Measurements from ENCODE around the gene ARHGAP22. TPM values are rescaled to one million over a fixed set of nuclear protein-coding genes. Genes with fewer than 3 reads are reported as not detected.

Gene ARHGAP22
- total and polyA plus RNA-seq, 8 donors, result 2.2 to 10.4 (median 2.8) TPM

- Histone ChIP-seq H3K4me3 (no peak overlapping the region), H3K27ac (no peak overlapping the region), H3K4me1 (no peaks in the 10 kb centered on the region), H3K36me3 (no peaks in the 10 kb centered on the region), H3K27me3 (no peaks in the 10 kb centered on the region), H3K9me3 (no peaks in the 10 kb centered on the region)
- TF ChIP-seq, protein P1, sequence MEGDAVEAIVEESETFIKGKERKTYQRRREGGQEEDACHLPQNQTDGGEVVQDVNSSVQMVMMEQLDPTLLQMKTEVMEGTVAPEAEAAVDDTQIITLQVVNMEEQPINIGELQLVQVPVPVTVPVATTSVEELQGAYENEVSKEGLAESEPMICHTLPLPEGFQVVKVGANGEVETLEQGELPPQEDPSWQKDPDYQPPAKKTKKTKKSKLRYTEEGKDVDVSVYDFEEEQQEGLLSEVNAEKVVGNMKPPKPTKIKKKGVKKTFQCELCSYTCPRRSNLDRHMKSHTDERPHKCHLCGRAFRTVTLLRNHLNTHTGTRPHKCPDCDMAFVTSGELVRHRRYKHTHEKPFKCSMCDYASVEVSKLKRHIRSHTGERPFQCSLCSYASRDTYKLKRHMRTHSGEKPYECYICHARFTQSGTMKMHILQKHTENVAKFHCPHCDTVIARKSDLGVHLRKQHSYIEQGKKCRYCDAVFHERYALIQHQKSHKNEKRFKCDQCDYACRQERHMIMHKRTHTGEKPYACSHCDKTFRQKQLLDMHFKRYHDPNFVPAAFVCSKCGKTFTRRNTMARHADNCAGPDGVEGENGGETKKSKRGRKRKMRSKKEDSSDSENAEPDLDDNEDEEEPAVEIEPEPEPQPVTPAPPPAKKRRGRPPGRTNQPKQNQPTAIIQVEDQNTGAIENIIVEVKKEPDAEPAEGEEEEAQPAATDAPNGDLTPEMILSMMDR (IDR thresholded peaks at IDR 0.05), result no peak
- intact Hi-C loops (cut with DNase I), result no loop called here
- ATAC-seq, result no peak
- no peak for DNase-seq
These were observed 158.9 kb downstream of the ARHGAP22 start for GRCh38 chr10:48445932-48446331.

GRCh38 chr10:48444861-48445841, 159.7 kb downstream of the ARHGAP22 start:
- Histone ChIP-seq H3K36me3 (no peaks in the 10 kb centered on the region), H3K27me3 (no peaks in the 10 kb centered on the region), H3K4me3 (no peak overlapping the region), H3K9me3 (no peaks in the 10 kb centered on the region), H3K27ac (no peak overlapping the region), H3K4me1 (no peaks in the 10 kb centered on the region)
- DNase-seq (peak in 1 of 4 donors; percentile 29), ATAC-seq (no peak)
- TF ChIP-seq, protein P1 (IDR thresholded peaks at IDR 0.05), result no peak
- intact Hi-C loops (cut with DNase I), result no loop called here

- ATAC-seq (no peak), DNase-seq (no peak)
- Histone ChIP-seq H3K27ac (no peak overlapping the region), H3K4me1 (no peaks in the 10 kb centered on the region), H3K4me3 (no peak overlapping the region), H3K9me3 (no peaks in the 10 kb centered on the region), H3K27me3 (no peaks in the 10 kb centered on the region), H3K36me3 (no peaks in the 10 kb centered on the region)
- TF ChIP-seq, protein P1 (IDR thresholded peaks at IDR 0.05), result no peak
- intact Hi-C loops (cut with DNase I), result no loop called here
These were observed 160.6 kb downstream of the ARHGAP22 start for GRCh38 chr10:48444266-48444665.

- no peak overlapping the region for H3K4me3 ChIP-seq
- intact Hi-C loops (cut with DNase I), result no loop called here
- no peaks in the 10 kb centered on the region for H3K4me1 ChIP-seq
- no peaks in the 10 kb centered on the region for H3K27me3 ChIP-seq
- peaks cover 0 to 4% of the 10 kb centered on the region in 2 donors for H3K36me3 ChIP-seq
- no peak for ATAC-seq
- H3K27ac ChIP-seq, result no peak overlapping the region
- TF ChIP-seq, protein P1 (IDR thresholded peaks at IDR 0.05), result no peak
- H3K9me3 ChIP-seq, result no peaks in the 10 kb centered on the region
- peak in 1 of 4 donors; percentile 34 for DNase-seq
These were observed 162.1 kb downstream of the ARHGAP22 start for GRCh38 chr10:48442809-48443177.

GRCh38 chr10:48442090-48442808, 162.6 kb downstream of the ARHGAP22 start:
- Histone ChIP-seq H3K4me1 (no peaks in the 10 kb centered on the region), H3K9me3 (no peaks in the 10 kb centered on the region), H3K36me3 (peaks cover 0 to 7% of the 10 kb centered on the region in 2 donors), H3K4me3 (no peak overlapping the region), H3K27ac (no peak overlapping the region), H3K27me3 (no peaks in the 10 kb centered on the region)
- DNase-seq (peak in 1 of 4 donors; percentile 53), ATAC-seq (no peak)
- TF ChIP-seq, protein P1 (IDR thresholded peaks at IDR 0.05), result no peak
- intact Hi-C loops (cut with DNase I), result no loop called here
